Measurements from ENCODE around the gene AOPEP. TPM values are rescaled to one million over a fixed set of nuclear protein-coding genes. Genes with fewer than 3 reads are reported as not detected.

Gene AOPEP
- total RNA-seq, 4 donors from 2014 or later, result 18.8 to 81.0 (median 32.1) TPM

DNA sequence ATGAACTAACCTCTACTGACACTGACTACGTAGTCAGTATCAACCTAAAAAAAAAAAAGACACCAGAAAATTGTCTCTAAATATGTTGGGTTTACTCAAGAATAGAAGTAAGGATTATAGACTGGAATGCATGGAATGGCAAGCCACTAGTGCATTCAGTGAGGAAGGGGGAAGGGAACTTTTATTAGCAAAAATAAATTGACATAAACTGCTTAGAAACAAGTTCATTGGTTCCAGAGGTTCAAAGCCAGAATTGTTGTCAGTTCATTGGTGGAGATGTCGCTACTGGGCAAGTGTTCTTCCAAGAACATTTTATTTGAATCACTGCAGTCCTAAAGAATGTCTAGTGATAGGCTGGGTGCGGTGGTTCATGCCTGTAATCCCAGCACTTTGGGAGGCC, 26.1 kb upstream of the AOPEP start:
- TF ChIP-seq, protein P1, sequence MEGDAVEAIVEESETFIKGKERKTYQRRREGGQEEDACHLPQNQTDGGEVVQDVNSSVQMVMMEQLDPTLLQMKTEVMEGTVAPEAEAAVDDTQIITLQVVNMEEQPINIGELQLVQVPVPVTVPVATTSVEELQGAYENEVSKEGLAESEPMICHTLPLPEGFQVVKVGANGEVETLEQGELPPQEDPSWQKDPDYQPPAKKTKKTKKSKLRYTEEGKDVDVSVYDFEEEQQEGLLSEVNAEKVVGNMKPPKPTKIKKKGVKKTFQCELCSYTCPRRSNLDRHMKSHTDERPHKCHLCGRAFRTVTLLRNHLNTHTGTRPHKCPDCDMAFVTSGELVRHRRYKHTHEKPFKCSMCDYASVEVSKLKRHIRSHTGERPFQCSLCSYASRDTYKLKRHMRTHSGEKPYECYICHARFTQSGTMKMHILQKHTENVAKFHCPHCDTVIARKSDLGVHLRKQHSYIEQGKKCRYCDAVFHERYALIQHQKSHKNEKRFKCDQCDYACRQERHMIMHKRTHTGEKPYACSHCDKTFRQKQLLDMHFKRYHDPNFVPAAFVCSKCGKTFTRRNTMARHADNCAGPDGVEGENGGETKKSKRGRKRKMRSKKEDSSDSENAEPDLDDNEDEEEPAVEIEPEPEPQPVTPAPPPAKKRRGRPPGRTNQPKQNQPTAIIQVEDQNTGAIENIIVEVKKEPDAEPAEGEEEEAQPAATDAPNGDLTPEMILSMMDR (IDR thresholded peaks at IDR 0.05; ENCODE audit: low read depth), result no peak

DNA sequence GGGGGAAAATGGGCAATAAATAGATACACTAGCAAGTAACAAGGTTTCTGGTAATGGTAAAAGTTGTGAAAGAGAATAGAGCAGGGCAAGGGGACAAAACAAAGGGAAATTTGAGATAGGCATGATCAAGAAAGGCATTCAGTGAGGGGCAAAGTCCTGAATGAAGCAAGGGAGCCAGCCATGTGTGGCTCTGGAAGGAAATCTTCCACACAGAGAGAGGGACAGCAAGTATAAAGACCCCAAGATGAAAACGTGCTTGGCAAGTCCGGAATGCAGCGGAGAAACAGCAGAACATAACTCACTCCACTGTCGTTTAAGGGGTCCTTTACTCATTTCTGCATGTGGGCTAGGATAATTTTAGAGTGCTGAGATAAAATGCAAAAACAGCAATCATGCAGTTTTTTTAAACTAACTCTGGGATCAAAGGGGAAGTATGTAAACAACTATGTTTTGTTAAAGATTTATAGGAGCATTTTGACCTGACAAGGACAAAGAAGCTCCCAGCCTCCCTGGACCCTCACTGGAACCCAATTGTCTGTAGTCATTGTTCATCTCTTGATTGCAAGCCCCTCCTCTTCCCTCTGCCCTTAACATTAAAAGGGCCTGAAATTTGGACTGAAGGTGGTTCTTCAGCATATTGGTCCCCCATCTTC, 22.9 kb upstream of the AOPEP start:
- TF ChIP-seq, protein P1 (IDR thresholded peaks at IDR 0.05; ENCODE audit: low read depth), result no peak

DNA sequence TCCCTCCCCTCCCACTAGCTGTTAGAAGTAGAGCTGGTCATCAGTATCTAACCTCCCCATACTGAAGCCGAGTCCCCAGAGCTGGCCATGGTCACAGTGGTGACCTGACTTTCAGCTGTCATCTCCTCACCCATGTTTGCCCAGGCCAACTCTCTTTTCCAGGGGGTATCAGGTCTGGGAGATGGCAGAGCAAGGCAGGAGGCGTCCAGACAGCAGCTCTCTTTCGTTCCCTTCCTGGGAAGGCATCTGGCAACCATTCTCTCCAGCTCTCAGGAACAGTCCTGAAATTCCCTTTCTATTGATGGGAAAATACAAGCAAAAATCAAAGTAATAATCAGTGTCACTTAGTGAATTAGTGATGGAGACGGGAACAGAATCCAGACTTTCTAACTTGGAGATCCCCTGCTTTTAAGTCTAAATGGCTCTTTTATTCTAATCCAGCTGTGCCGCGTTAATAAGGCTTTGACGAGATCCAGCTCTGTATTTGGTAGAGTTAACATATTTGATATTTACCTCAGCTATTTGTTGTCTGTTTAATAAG, 21.3 kb upstream of the AOPEP start:
- TF ChIP-seq, protein P1 (IDR thresholded peaks at IDR 0.05; ENCODE audit: low read depth), result no peak

DNA sequence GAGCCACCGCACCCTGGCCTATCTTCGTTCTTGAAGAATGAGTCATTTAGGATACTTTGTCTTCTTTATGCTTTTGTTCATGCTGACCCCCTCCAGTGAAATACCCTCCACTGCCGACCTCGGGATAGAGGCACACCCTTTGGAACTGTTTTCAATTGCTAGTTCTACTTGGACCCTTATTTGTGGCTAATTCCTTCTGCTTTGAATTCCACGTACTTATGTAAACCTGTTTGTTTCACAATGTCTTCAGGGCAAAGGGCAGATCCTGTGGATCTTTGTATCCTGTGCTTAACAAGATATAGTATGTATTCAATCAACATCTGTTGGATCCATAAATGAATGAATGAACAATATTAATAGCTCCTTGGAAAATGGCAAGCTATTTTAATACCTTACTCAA, 19.6 kb upstream of the AOPEP start:
- TF ChIP-seq, protein P1 (IDR thresholded peaks at IDR 0.05; ENCODE audit: low read depth), result no peak

DNA sequence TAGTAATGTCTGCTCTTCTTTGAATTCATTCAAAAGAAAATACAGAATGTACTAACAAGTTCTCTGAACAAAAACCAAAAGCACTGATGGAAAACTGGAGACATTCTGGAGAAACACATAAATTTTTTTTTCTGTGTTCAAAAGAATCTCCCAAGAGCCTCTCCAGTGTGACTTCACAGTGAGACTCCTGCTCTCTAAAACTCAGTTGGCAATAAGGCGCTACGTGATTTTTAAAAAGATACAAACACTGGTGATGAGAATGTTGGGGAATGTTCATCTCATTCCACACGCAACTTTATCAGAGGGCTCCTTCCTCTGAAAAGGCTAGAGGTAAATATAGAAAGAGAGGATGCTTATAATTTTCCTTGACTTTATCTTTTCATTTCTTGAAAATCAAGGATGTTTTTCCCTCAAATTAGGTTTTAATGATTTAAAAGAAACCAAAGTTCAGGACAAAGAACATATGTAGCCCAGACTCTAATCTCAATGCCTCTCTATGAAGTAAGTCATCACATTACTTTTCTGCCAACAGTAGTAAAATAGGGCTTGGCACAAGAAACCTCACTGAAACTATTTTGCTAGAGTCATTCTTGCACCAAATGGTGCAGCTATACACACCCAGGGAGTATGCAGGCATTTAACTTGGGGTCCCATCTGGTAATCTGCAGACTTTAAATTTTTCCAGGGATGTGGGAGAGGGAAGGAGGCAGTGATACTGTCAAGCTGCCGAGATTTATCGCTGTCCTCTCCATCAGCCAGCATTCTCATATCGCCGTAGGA, 12.9 kb upstream of the AOPEP start:
- TF ChIP-seq, protein P1 (IDR thresholded peaks at IDR 0.05; ENCODE audit: low read depth), result no peak

DNA sequence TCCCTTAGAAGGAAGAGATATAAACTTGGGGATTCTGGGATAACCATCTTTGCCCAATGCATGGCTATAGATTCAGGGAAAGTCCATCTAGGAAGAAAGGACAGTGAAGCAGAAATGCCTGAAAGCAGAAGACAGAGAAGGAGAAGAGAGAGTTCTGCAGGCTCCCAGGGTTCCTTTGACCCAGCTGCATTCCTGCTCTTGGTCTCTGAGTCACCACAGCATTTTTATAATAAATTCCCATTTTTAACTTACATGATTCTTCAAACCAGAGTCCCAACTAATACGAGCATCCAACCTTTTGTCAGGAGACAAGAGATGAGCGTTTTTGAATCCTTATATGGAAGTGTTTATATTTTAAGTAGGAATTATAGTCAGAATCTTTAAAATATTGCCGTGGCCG, 12.0 kb upstream of the AOPEP start:
- TF ChIP-seq, protein P1 (IDR thresholded peaks at IDR 0.05; ENCODE audit: low read depth), result no peak

DNA sequence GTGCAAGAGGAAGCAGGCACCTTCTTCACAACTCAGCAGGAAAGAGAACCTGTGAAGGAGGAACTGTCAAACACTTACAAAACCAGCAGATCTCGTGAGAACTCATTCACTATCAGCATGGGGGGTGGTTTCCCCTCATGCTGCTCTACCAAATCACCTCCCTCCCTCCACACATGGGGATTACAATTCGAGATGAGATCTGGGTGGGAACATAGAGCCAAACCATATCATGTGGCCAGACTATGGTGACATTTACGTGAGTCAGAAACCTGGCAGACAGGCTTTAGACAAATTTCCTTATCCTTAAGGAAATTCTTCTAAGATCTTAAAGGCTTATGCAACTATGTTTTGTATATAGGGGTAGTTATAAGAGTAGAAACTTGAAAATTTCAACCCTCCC, 8.7 kb upstream of the AOPEP start:
- TF ChIP-seq, protein P1 (IDR thresholded peaks at IDR 0.05; ENCODE audit: low read depth), result no peak
